Activated T-cell treated with anti-CD3 and anti-CD28 coated beads, Interleukin-2, amount 50 U/mL, for 72 hours (primary cell): ENCODE results near the gene EGFL6. TPM values are rescaled to one million over a fixed set of nuclear protein-coding genes. Genes with fewer than 3 reads are reported as not detected.
A peak's percentile ranks its signal among the peaks of the same experiment; 100 is the strongest.
"Not testable (repeated sequence)": the region's sequence is repeated elsewhere in the genome, so short reads cannot be mapped to it uniquely, and the experiment has no call there.

ENCODE experiments used
- ATAC-seq, 2 donors: fragments of 150-1000 bp; cut with Tn5 transposase; replicated peaks in 1 of 2; 2 replicates each; pipeline ENCODE4 v1.10.0; 2021; ENCODE audit warnings: moderate library complexity in 2 of 2, mild to moderate bottlenecking in 1 of 2
- DNase-seq, 2 donors: peaks; one replicate each; pipeline ENCODE4 v3.0.0; 2021 to 2022; ENCODE audit warnings: mixed read lengths in 1 of 2
- H3K27ac Mint-ChIP-seq: one replicate; pipeline ENCODE4 v1.8.0; 2022; ENCODE audit warnings: mild to moderate bottlenecking, moderate library complexity, mixed read lengths
- H3K27me3 Mint-ChIP-seq: one replicate; pipeline ENCODE4 v1.8.0; 2022; ENCODE audit warnings: low read depth, mixed read lengths
- H3K36me3 Mint-ChIP-seq, 2 donors: one replicate each; pipeline ENCODE4 v1.8.0; 2022; ENCODE audit warnings: mixed read lengths in 2 of 2, mild to moderate bottlenecking in 1 of 2; ENCODE audit not compliant: insufficient read depth in 2 of 2
- H3K4me1 Mint-ChIP-seq: one replicate; pipeline ENCODE4 v1.8.0; 2022; ENCODE audit warnings: low read depth, mixed read lengths
- H3K4me3 Mint-ChIP-seq, 2 donors: one replicate each; pipeline ENCODE4 v1.8.0; 2022; ENCODE audit warnings: mild to moderate bottlenecking in 2 of 2, mixed read lengths in 2 of 2, moderate library complexity in 2 of 2
- H3K9me3 Mint-ChIP-seq, 2 donors: one replicate each; pipeline ENCODE4 v1.8.0; 2022; ENCODE audit warnings: mixed read lengths in 2 of 2
- total RNA-seq, 2 donors: library from RNA; stranded (reverse); gene quantifications; one replicate each; pipeline ENCODE4 v1.2.3, GENCODE V29; 2022

The EGFL6 gene
- total RNA-seq, 2 donors from 2014 or later, result 2.4 to 3.6 TPM

DNA sequence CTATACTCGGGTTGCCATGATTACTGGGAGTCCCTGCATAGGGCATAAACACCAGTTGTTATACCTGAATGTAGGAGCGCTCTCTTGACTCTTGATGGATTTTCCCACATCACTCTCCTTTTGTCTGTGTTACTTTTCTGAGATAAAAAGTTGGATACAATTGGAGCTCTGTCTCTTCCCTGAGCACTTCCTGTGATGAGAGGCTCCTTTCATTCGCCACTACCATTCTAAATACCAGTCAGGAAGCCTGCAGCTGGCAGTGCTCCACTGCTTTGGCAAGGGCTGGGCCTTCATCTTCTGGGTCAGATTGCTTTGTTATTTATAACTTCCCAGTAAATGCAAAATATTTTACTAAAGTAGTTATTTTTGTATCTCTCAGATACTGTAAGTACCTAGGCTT, 97.4 kb downstream of the EGFL6 start:
- DNase-seq (no peak), ATAC-seq (no peak)
- H3K9me3 Mint-ChIP-seq, result no peaks in the 10 kb centered on the region
- H3K36me3 Mint-ChIP-seq, result peaks cover 0 to 18% of the 10 kb centered on the region in 2 donors
- H3K4me1 Mint-ChIP-seq, result peaks cover 26% of the 10 kb centered on the region
- H3K27ac Mint-ChIP-seq, result no peak overlapping the region
- peaks cover 21% of the 10 kb centered on the region for H3K27me3 Mint-ChIP-seq
- H3K4me3 Mint-ChIP-seq, result no peak overlapping the region

DNA sequence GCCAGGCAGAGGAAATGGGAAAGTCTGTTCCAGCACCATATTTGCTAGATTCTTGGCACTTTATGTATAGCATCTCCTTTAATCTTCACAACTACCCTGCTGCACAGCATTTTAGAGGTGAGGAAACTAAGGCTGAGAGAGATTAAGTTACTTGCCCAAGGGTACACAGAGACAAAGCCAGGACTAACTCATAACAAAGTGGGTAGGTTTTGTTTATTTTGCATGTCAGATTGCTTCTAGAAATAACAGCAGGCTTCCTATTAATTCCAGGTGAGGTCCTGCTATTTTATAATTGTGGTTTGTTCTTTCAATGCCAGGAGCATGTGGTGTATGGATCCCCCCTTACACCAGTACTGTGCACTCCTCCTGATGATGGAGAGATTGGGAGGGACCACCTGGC, 98.5 kb downstream of the EGFL6 start:
- peaks cover 21% of the 10 kb centered on the region for H3K27me3 Mint-ChIP-seq
- no peak overlapping the region for H3K4me3 Mint-ChIP-seq
- H3K36me3 Mint-ChIP-seq, result peaks cover 0 to 11% of the 10 kb centered on the region in 2 donors
- DNase-seq, result no peak
- H3K9me3 Mint-ChIP-seq, result no peaks in the 10 kb centered on the region
- no peak overlapping the region for H3K27ac Mint-ChIP-seq
- peaks cover 26% of the 10 kb centered on the region for H3K4me1 Mint-ChIP-seq
- no peak for ATAC-seq

DNA sequence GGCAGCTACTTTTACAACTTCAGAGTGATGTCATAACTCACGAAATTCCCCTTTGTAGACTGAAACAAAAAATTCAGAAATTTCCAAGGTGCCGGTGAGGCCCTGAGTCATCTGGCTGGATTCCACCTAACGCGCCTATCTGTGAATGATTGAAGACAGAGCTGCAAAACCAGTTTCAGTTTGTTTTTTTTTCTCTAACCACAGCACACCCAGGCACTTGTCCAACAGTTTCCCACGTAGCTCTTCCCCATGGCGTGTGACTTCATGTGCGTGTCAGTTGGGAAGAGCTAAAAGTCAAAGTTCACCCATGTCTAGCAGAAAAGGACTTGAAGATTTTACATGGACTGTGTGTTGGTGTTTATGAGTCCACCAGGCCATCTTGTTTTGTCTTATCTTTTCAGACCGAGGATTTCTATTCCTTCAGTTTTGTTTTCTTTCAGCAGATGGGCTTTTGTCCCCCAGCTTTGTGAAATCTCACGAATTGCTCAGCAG, 99.9 kb downstream of the EGFL6 start:
- Mint-ChIP-seq H3K27ac (peak overlapping the region; percentile 95), H3K4me3 (peak overlapping the region; percentile 72 to 86), H3K9me3 (no peaks in the 10 kb centered on the region), H3K36me3 (peaks cover 0 to 11% of the 10 kb centered on the region in 2 donors), H3K27me3 (peaks cover 21% of the 10 kb centered on the region), H3K4me1 (peaks cover 26% of the 10 kb centered on the region)
- peak; percentile 61 to 72 for DNase-seq
- peak; percentile 88 to 92 for ATAC-seq

DNA sequence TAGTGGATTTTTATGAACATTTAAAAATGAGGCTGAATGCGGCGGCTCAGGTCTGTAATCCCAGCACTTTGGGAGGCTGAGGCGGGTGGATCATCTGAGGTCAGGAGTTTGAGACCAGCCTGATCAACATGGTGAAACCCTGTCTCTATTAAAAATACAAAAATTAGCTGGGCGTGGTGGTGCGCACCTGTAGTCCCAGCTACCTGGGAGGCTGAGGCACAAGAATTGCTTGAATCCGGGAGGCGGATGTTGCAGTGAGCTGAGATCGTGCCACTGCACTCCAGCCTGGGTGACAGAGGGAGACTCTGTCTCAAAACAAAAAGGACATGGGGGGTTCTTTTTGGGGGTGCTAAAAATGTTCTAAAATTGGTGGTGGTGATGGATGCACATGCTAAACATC, 100.4 kb downstream of the EGFL6 start:
- peak in 1 of 2 donors; percentile 33 for DNase-seq
- Mint-ChIP-seq H3K4me1 (peaks cover 26% of the 10 kb centered on the region), H3K36me3 (peaks cover 0 to 11% of the 10 kb centered on the region in 2 donors), H3K27me3 (peaks cover 21% of the 10 kb centered on the region), H3K27ac (peak overlapping the region; percentile 95), H3K4me3 (peak overlapping the region; percentile 72 to 86)
- not testable (repeated sequence) for H3K9me3 Mint-ChIP-seq, ATAC-seq

DNA sequence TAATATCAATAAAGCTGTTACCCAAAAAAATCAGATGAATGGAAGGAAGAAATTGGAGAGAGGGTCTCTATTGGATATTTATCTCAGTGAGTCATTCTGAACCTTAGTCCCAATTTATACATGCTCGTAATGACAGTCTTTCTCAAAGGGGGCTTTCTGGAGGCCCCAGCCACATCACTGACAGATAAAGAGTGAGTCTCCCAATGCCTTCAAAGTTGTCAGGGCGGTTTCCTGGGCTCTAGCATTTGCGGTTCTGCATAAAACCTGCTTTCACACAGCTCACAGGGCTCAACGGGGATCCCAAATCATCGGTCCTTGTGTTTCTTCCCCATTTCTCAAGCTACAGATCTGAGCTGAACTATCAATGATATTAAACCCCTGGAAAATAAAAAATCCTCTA, 100.8 kb downstream of the EGFL6 start:
- ATAC-seq (no peak), DNase-seq (no peak)
- peaks cover 26% of the 10 kb centered on the region for H3K4me1 Mint-ChIP-seq
- H3K9me3 Mint-ChIP-seq, result no peaks in the 10 kb centered on the region
- peak overlapping the region; percentile 51 to 72 for H3K4me3 Mint-ChIP-seq
- peaks cover 0 to 8% of the 10 kb centered on the region in 2 donors for H3K36me3 Mint-ChIP-seq
- peaks cover 17% of the 10 kb centered on the region for H3K27me3 Mint-ChIP-seq
- H3K27ac Mint-ChIP-seq, result peak overlapping the region; percentile 95

DNA sequence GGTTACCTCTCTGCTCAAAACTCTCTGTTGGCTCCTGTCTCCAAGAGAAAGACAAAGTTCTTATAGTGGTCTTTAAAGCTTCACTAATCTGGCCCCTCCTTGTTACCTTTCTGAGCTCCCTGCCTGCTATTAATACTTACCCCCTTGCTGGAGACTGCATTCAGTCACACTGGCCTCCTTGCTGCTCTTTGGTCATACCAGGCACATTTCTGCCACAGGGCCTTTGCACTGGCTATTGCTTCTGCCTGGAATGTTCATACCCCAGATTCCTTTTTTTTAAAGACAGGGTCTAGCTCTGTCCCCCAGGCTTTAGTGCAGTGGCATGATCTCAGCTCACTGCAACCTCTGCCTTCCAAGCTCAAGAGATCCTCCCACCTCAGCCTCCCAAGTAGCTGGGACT, 103.6 kb downstream of the EGFL6 start:
- ATAC-seq, result no peak

DNA sequence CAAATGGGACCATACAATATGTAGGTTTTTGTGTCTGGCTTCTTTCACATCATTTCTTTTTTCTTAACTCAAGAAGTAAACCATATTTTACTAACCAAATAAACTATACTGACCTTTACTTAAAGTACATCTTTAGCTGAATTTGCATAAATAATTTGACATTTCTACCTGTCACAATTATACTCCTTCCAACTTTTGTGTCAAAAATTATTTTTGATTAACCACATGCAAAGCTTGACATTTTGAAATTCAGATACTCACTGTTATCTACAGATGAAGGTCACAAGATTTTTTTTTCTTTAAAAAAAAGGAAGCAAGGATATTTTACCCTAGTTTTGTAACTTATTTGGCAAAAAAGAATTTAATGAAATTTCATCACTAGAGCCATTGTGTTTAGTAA, 107.5 kb downstream of the EGFL6 start:
- no peaks in the 10 kb centered on the region for H3K4me1 Mint-ChIP-seq
- no peaks in the 10 kb centered on the region for H3K9me3 Mint-ChIP-seq
- H3K27ac Mint-ChIP-seq, result no peak overlapping the region
- peaks cover 0 to 1% of the 10 kb centered on the region in 2 donors for H3K36me3 Mint-ChIP-seq
- ATAC-seq (no peak), DNase-seq (no peak)
- H3K4me3 Mint-ChIP-seq, result no peak overlapping the region
- peaks cover 6% of the 10 kb centered on the region for H3K27me3 Mint-ChIP-seq

More for the DNA sequence above, 103.6 kb downstream of the EGFL6 start:
- Mint-ChIP-seq H3K9me3 (no peaks in the 10 kb centered on the region), H3K27me3 (peaks cover 6% of the 10 kb centered on the region), H3K27ac (no peak overlapping the region), H3K4me3 (no peak overlapping the region), H3K4me1 (peaks cover 26% of the 10 kb centered on the region), H3K36me3 (peaks cover 0 to 9% of the 10 kb centered on the region in 2 donors)
- no peak for DNase-seq

DNA sequence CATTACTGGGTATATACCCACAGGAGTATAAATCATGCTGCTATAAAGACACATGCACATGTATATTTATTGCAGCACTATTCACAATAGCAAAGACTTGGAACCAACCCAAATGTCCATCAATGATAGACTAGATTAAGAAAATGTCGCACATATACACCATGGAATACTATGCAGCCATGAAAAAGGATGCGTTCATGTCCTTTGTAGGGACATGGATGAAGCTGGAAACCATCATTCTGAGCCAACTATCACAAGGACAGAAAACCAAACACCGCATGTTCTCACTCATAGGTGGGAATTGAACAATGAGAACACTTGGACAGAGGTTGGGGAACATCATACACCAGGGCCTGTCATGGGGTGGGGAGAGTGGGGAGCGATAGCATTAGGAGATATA, 110.3 kb downstream of the EGFL6 start:
- not testable (repeated sequence) for H3K27me3 Mint-ChIP-seq, H3K4me1 Mint-ChIP-seq, H3K27ac Mint-ChIP-seq, H3K36me3 Mint-ChIP-seq, ATAC-seq, H3K4me3 Mint-ChIP-seq, DNase-seq, H3K9me3 Mint-ChIP-seq

DNA sequence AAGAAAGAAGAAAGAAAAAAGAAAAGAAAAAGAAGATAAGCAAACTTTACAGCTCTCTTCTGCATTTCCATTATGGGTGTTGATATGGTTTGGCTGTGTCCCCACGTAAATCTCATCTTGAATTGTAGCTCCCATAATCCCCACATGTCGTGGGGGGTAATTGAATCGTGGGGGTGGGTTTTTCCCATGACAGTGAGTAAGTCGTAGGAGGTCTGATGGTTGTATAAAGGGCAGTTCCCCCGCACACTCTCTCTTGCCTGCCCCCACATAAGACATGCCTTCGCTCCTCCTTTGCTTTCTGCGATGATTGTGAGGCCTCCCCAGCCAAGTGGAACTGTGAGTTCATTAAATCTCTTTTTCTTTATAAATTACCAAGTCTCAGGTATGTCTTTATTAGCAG, 112.2 kb downstream of the EGFL6 start:
- peaks cover 14% of the 10 kb centered on the region for H3K4me1 Mint-ChIP-seq
- peaks cover 2 to 3% of the 10 kb centered on the region in 2 donors for H3K36me3 Mint-ChIP-seq

More for the DNA sequence above, 112.2 kb downstream of the EGFL6 start:
- ATAC-seq, result no peak
- peaks cover 15% of the 10 kb centered on the region for H3K27me3 Mint-ChIP-seq
- H3K4me3 Mint-ChIP-seq, result no peak overlapping the region
- no peak for DNase-seq
- H3K27ac Mint-ChIP-seq, result no peak overlapping the region
- H3K9me3 Mint-ChIP-seq, result no peaks in the 10 kb centered on the region

Other genes with a start within 250 kb of the EGFL6 start
- gene ATXN3L, start 249.5 kb upstream of the EGFL6 start, total RNA-seq, result not detected
- 1 to 10 TPM; 4.4 to 4.6 TPM for gene TCEANC, start 83.5 kb downstream of the EGFL6 start, total RNA-seq
- gene RAB9A, start 119.5 kb downstream of the EGFL6 start, total RNA-seq, result 10 to 100 TPM; 56.0 to 71.6 TPM
- 10 to 100 TPM; 21.8 to 26.2 TPM for gene TRAPPC2, start 165.0 kb downstream of the EGFL6 start, total RNA-seq
- 10 to 100 TPM; 63.7 to 66.7 TPM for gene OFD1, start 165.1 kb downstream of the EGFL6 start, total RNA-seq
- not detected for gene GPM6B, start 247.5 kb downstream of the EGFL6 start, total RNA-seq